Measurements from ENCODE around the gene OTUD3. TPM values are rescaled to one million over a fixed set of nuclear protein-coding genes. Genes with fewer than 3 reads are reported as not detected.

The OTUD3 gene
- total and polyA plus RNA-seq, 12 donors = 1.2 to 5.7 (median 3.9) TPM

GRCh38 chr1:19936061-19936750 is 54.0 kb downstream of the OTUD3 start:
- ATAC-seq (no peak), DNase-seq (no peak)
- intact Hi-C loops (cut with DNase I) = no loop called here
- Histone ChIP-seq H3K4me3 (no peak overlapping the region), H3K27me3 (no peaks in the 10 kb centered on the region), H3K4me1 (no peaks in the 10 kb centered on the region), H3K36me3 (no peaks in the 10 kb centered on the region), H3K9me3 (peaks cover 0 to 22% (median 4%) of the 10 kb centered on the region in 11 donors), H3K27ac (no peak overlapping the region)
- WGBS, 2 donors = 61 to 64% methylated on average over 3 of the region's 3 CpGs
- TF ChIP-seq CTCF (IDR thresholded peaks at IDR 0.05) = no peak

- ATAC-seq (no peak), DNase-seq (no peak)
- H3K36me3 ChIP-seq = no peaks in the 10 kb centered on the region
- no peak overlapping the region for H3K4me3 ChIP-seq
- intact Hi-C loops (cut with DNase I) = no loop called here
- TF ChIP-seq CTCF (IDR thresholded peaks at IDR 0.05) = no peak
- 87 to 92% methylated on average over 1 of the region's 1 CpG for WGBS, 2 donors
- H3K9me3 ChIP-seq = no peaks in the 10 kb centered on the region
- no peak overlapping the region for H3K27ac ChIP-seq
- no peaks in the 10 kb centered on the region for H3K4me1 ChIP-seq
- H3K27me3 ChIP-seq = no peaks in the 10 kb centered on the region
These were observed 56.3 kb downstream of the OTUD3 start for GRCh38 chr1:19938472-19938871.

- no peak overlapping the region for H3K4me3 ChIP-seq
- 68 to 74% methylated on average over 7 of the region's 7 CpGs for WGBS, 2 donors
- intact Hi-C loops (cut with DNase I) = no loop called here
- no peak for TF ChIP-seq CTCF (IDR thresholded peaks at IDR 0.05)
- ATAC-seq = no peak
- no peaks in the 10 kb centered on the region for H3K4me1 ChIP-seq
- no peak for DNase-seq
- no peak overlapping the region for H3K27ac ChIP-seq
- no peaks in the 10 kb centered on the region for H3K36me3 ChIP-seq
- H3K9me3 ChIP-seq = no peaks in the 10 kb centered on the region
- H3K27me3 ChIP-seq = peaks cover 0 to 12% (median 0%) of the 10 kb centered on the region in 7 donors
These were observed 58.5 kb downstream of the OTUD3 start for GRCh38 chr1:19940486-19941205.

GRCh38 chr1:19941206-19941568 is 59.0 kb downstream of the OTUD3 start:
- Histone ChIP-seq H3K4me1 (no peaks in the 10 kb centered on the region), H3K36me3 (no peaks in the 10 kb centered on the region), H3K4me3 (no peak overlapping the region), H3K27me3 (peaks cover 0 to 17% (median 0%) of the 10 kb centered on the region in 7 donors), H3K27ac (no peak overlapping the region), H3K9me3 (no peaks in the 10 kb centered on the region)
- DNase-seq = no peak
- TF ChIP-seq CTCF (IDR thresholded peaks at IDR 0.05) = no peak
- no peak for ATAC-seq
- intact Hi-C loops (cut with DNase I) = no loop called here
- 94 to 95% methylated on average over 3 of the region's 3 CpGs for WGBS, 2 donors
